ENCODE results near the gene TMEM62. TPM values are rescaled to one million over a fixed set of nuclear protein-coding genes. Genes with fewer than 3 reads are reported as not detected.

The TMEM62 gene
- total and polyA plus RNA-seq, 4 donors = 4.5 to 14.0 (median 10.6) TPM

- H3K9ac ChIP-seq (ENCODE audit: low read depth in 1 of 2, low read length in 2 of 2) = peak within 1 kb of the TSS; percentile 33 to 85
- H3K4me1 ChIP-seq (ENCODE audit: control insufficient read depth in 4 of 4, insufficient read depth in 4 of 4, low read length in 3 of 4) = peaks cover 0 to 17% (median 11%) of the 10 kb centered on the region in 4 donors
- no peaks in the 10 kb centered on the region for H3K9me3 ChIP-seq (ENCODE audit: control insufficient read depth in 4 of 4, low read length in 3 of 4)
- no peaks in the 10 kb centered on the region for H3K27me3 ChIP-seq (ENCODE audit: control insufficient read depth in 4 of 4, insufficient read depth in 4 of 4, low read length in 3 of 4)
- H3K27ac ChIP-seq (ENCODE audit: low read depth in 1 of 2, low read length in 2 of 2) = peak within 1 kb of the TSS; percentile 87 to 89
- H3K36me3 ChIP-seq (ENCODE audit: control insufficient read depth in 4 of 4, insufficient read depth in 3 of 4, low read depth in 1 of 4, low read length in 3 of 4) = peaks cover 2 to 11% (median 8%) of the 10 kb centered on the region in 4 donors
- DNase-seq (ENCODE audit: low spot score) = peak; percentile 98
- TF ChIP-seq NR2F2 (IDR thresholded peaks at IDR 0.05) = peak; percentile 30
- no peak for TF ChIP-seq TAF1 (conservative IDR thresholded peaks at IDR 0.05)
- TF ChIP-seq RXRA (IDR thresholded peaks at IDR 0.05) = peak; percentile 23 to 60
- TF ChIP-seq CTCF (IDR thresholded peaks at IDR 0.05; ENCODE audit: low read depth, low read length, missing input control) = no peak
- peak; percentile 75 for TF ChIP-seq MAX (IDR thresholded peaks at IDR 0.05)
- TF ChIP-seq EGR1 (IDR thresholded peaks at IDR 0.05; ENCODE audit: low read depth in 2 of 2) = peak; percentile 39 to 57
- TF ChIP-seq FOXA2 (IDR thresholded peaks at IDR 0.05) = no peak
- peak; percentile 16 for TF ChIP-seq REST (IDR thresholded peaks at IDR 0.05)
- no peak for TF ChIP-seq ATF3 (IDR thresholded peaks at IDR 0.05)
- TF ChIP-seq FOXA1 (IDR thresholded peaks at IDR 0.05) = no peak
- no peak for TF ChIP-seq HNF4G (IDR thresholded peaks at IDR 0.05)
- TF ChIP-seq SP1 (IDR thresholded peaks at IDR 0.05) = peak; percentile 69
- TF ChIP-seq JUND (IDR thresholded peaks at IDR 0.05) = no peak
- peak in 1 of 2 donors; percentile 24 for TF ChIP-seq RAD21 (IDR thresholded peaks at IDR 0.05)
- peak; percentile 29 to 48 for TF ChIP-seq HNF4A (conservative IDR thresholded peaks at IDR 0.05)
- peak; percentile 24 for TF ChIP-seq YY1 (IDR thresholded peaks at IDR 0.05)
- no peak for TF ChIP-seq ZBTB33 (IDR thresholded peaks at IDR 0.05)
- peak; percentile 20 to 87 for TF ChIP-seq GABPA (IDR thresholded peaks at IDR 0.05 in 1 of 2, conservative IDR thresholded peaks at IDR 0.05 in 1 of 2)
- under 1% methylated on average over 69 of the region's 69 CpGs for WGBS
- H3K4me3 ChIP-seq (ENCODE audit: low read depth in 1 of 3, low read length in 3 of 3) = peak within 1 kb of the TSS; percentile 82 to 93 (median 91)
Measured at GRCh38 chr15:43185157-43186002, 52.0 kb downstream of the TMEM62 start, which contains the start of gene CCNDBP1. TSS of gene CCNDBP1 (plus strand) at chr15:43185403. CDS start at chr15:43185499, 96 bp downstream.

Data from liver (tissue), 9 donors.